ENCODE data around the gene SSRP1. TPM values are rescaled to one million over a fixed set of nuclear protein-coding genes. Genes with fewer than 3 reads are reported as not detected.

SSRP1 gene
- total and polyA plus RNA-seq, 2 of the 13 experiments (the other 11 are each of a cell fraction or from before 2014, with no cell fraction given) = 93.6 to 129 TPM

GRCh38 chr11:57322256-57323166 is 13.2 kb downstream of the SSRP1 start:
- FAIRE-seq (no peak), ATAC-seq (peak; percentile 18), DNase-seq (ENCODE audit: low spot score) (peak; percentile 69)
- in situ Hi-C loops (cut with HindIII; ENCODE audit: extremely low pct_ligation_motif_present, low pct_unique_long_range_greater_than_20kb) (no loop called here), intact Hi-C loops (cut with micrococcal nuclease; ENCODE audit: unreplicated experiment) (no loop called here)
- WGBS (ENCODE audit: low lambda C conversion rate) = 42% methylated on average over 13 of the region's 13 CpGs
- no peak overlapping the region for H2AFZ ChIP-seq (ENCODE audit: low read length)
- no peaks in the 10 kb centered on the region; a peak in 1 of 5 replicates for H3K27me3 ChIP-seq (ENCODE audit: control insufficient read depth in 1 of 2, insufficient read depth in 2 of 2, low read length in 2 of 2)
- peak overlapping the region; percentile 86 for H3K4me2 ChIP-seq (ENCODE audit: low read depth, low read length)
- H3K27ac ChIP-seq (ENCODE audit: extremely low read length, insufficient read depth, low read length) = peak overlapping the region; percentile 14
- H3K79me2 ChIP-seq (ENCODE audit: insufficient read depth, low read length) = peaks cover 12% of the 10 kb centered on the region
- H3K9ac ChIP-seq (ENCODE audit: insufficient read depth, low read depth, low read length) = peak overlapping the region; percentile 27; the same call in 1 of the 2 replicates
- no peak overlapping the region; a peak in 1 of 6 replicates for H3K4me3 ChIP-seq (replicated peaks in 1 of 3; ENCODE audit: insufficient read depth in 1 of 3, low read depth in 2 of 3, low read length in 3 of 3)
- peaks cover 17% of the 10 kb centered on the region; the same call in 1 of the 2 replicates for H4K20me1 ChIP-seq (ENCODE audit: insufficient read depth, low read length)
- no peaks in the 10 kb centered on the region for H3K9me3 ChIP-seq (ENCODE audit: low read length)
- ChIA-PET CTCF (ENCODE audit: low intra/inter-chr PET ratio, low total read pairs) (no interaction called here), POLR2A (interaction anchor here (1.7 to 2.8 kb wide), 4 partner anchors 9 to 14 kb away, joined by 4 to 38 read pairs (median 8); partner anchors contain the start of gene SSRP1)
- TF ChIP-seq RFX1 (IDR thresholded peaks at IDR 0.05) (peak; percentile 69), SAP130 (CRISPR knock-in tag; IDR thresholded peaks at IDR 0.05; ENCODE audit: low read depth) (peak; percentile 27; the same call in 1 of the 2 replicates), ZNF629 (CRISPR knock-in tag; conservative IDR thresholded peaks at IDR 0.05) (peak; percentile 67), ZNF124 (CRISPR knock-in tag; IDR thresholded peaks at IDR 0.05) (no peak), RFX3 (CRISPR knock-in tag; IDR thresholded peaks at IDR 0.05) (peak; percentile 79), RBM22 (optimal IDR thresholded peaks at IDR 0.05; ENCODE audit: low read length) (peak; percentile 24), ZFX (CRISPR knock-in tag; IDR thresholded peaks at IDR 0.05; ENCODE audit: low read depth) (peak; percentile 59; the same call in 1 of the 2 replicates), JUNB (CRISPR knock-in tag; IDR thresholded peaks at IDR 0.05; ENCODE audit: borderline replicate concordance) (no peak), ZNF687 (CRISPR knock-in tag; IDR thresholded peaks at IDR 0.05) (0 out of 2 replicates have a peak, but pooled peaks have one; percentile 20), ZFY (CRISPR knock-in tag; IDR thresholded peaks at IDR 0.05) (peak; percentile 77)
- TSS peak; percentile 50 for BruUV-seq (replicated peaks)
- peaks cover 51% of the 10 kb centered on the region for H3K4me1 ChIP-seq (ENCODE audit: insufficient read depth, low read length)
- peaks cover 20 to 35% of the 10 kb centered on the region in 2 experiments; a peak in 4 of 5 replicates for H3K36me3 ChIP-seq (replicated peaks in 1 of 2; ENCODE audit: control insufficient read depth in 1 of 2, insufficient read depth in 2 of 2, low read length in 2 of 2)

All from HepG2 (cell line).